Measurements from ENCODE around the gene MED13. TPM values are rescaled to one million over a fixed set of nuclear protein-coding genes. Genes with fewer than 3 reads are reported as not detected.

The MED13 gene
- total RNA-seq, 2 donors from 2014 or later, result 66.0 to 67.7 TPM

DNA sequence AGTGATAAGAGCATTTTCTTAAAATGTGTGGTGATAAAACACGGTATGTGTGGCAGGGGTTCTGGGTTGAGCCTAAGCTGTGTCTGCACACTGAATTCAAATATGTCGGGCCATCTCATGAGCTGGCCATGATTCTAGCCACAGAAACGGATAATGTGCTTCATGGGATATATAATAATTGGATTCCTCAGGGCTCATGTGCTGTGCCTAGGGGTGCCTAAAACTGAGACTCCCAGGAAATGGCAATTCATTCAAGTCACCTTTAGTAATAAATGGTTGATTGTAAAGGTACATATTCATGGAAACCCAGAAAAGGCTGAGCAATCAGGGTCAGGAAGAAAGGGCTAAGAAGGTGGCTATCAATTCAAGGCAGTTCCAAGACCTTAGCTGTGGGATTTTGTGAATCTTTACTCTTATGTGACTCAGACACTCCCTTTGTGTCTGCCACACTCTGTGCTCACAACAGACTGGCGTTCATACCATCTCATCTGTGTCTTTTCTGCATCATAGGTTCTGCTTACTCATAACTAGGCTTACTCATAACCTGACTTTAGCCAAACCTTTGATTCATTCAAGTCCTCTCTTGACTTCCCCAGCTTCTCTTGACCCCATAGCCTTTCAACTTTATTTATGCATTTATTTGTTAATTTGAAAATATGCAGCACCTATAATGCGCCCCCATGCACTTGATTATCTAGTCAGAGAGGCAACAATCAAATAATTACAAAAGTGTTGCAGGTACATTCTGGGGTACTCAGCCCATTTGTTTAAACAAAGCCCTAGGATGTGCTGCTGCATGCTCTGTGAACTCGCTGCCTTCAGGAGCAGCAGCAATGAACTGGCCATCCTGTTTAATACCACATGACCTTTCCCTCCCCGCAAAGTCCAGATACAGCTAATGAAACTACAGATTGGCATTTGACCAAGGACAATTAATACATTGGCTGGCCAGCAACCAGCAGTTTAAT is 28.4 kb upstream of the MED13 start:
- H3K27ac Mint-ChIP-seq, result no peak overlapping the region
- H3K9me3 Mint-ChIP-seq, result no peaks in the 10 kb centered on the region
- Histone ChIP-seq H3K4me1 (ENCODE audit: control insufficient read depth, insufficient read depth, low read length) (no peaks in the 10 kb centered on the region), H3K9me3 (ENCODE audit: control insufficient read depth, low read length) (no peaks in the 10 kb centered on the region), H3K4me3 (ENCODE audit: low read length) (no peak overlapping the region), H3K27ac (ENCODE audit: low read depth, low read length) (no peak overlapping the region), H3K36me3 (ENCODE audit: control insufficient read depth, insufficient read depth, low read length) (no peaks in the 10 kb centered on the region), H3K9ac (ENCODE audit: extremely low read depth, low read length, poor library complexity, severe bottlenecking) (no peak overlapping the region), H3K27me3 (ENCODE audit: control insufficient read depth, insufficient read depth, low read length, poor library complexity, severe bottlenecking) (no peaks in the 10 kb centered on the region)
- peaks cover 6% of the 10 kb centered on the region for H3K4me1 Mint-ChIP-seq
- H3K27me3 Mint-ChIP-seq (ENCODE audit: insufficient read depth), result no peaks in the 10 kb centered on the region
- H3K36me3 Mint-ChIP-seq (ENCODE audit: low read depth), result no peaks in the 10 kb centered on the region
- H3K4me3 Mint-ChIP-seq, result no peak overlapping the region
- DNase-seq, result no peak
- 79 to 94% methylated on average over 3 to 7 of the region's 7 CpGs for WGBS, 2 experiments (ENCODE audit: insufficient coverage in 1 of 2, insufficient read length in 1 of 2)
- TF ChIP-seq, protein P1, sequence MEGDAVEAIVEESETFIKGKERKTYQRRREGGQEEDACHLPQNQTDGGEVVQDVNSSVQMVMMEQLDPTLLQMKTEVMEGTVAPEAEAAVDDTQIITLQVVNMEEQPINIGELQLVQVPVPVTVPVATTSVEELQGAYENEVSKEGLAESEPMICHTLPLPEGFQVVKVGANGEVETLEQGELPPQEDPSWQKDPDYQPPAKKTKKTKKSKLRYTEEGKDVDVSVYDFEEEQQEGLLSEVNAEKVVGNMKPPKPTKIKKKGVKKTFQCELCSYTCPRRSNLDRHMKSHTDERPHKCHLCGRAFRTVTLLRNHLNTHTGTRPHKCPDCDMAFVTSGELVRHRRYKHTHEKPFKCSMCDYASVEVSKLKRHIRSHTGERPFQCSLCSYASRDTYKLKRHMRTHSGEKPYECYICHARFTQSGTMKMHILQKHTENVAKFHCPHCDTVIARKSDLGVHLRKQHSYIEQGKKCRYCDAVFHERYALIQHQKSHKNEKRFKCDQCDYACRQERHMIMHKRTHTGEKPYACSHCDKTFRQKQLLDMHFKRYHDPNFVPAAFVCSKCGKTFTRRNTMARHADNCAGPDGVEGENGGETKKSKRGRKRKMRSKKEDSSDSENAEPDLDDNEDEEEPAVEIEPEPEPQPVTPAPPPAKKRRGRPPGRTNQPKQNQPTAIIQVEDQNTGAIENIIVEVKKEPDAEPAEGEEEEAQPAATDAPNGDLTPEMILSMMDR (conservative IDR thresholded peaks at IDR 0.05), result no peak

DNA sequence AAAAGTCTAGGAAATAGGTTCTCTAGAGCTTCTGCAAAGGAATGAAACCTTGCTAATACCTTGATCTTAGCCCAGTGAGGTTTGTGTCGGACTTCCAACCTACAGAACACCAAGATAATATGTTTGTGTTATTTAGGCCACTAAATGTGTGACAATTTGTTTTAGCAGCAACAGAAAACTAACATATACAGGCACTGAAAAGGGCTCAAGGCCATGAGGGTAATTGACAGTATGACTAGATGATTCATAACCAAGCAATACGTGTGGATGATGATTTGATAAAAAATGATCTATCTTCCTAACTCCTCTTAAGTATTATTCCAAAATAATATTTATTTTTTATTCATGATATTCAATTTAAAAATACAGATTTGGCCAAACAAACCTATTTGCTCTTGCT is 27.7 kb upstream of the MED13 start:
- Mint-ChIP-seq H3K36me3 (ENCODE audit: low read depth) (no peaks in the 10 kb centered on the region), H3K9me3 (no peaks in the 10 kb centered on the region), H3K27me3 (ENCODE audit: insufficient read depth) (no peaks in the 10 kb centered on the region), H3K4me1 (peaks cover 6% of the 10 kb centered on the region), H3K27ac (no peak overlapping the region), H3K4me3 (no peak overlapping the region)
- no peak overlapping the region for H3K27ac ChIP-seq (ENCODE audit: low read depth, low read length)
- H3K4me1 ChIP-seq (ENCODE audit: control insufficient read depth, insufficient read depth, low read length), result no peaks in the 10 kb centered on the region
- no peaks in the 10 kb centered on the region for H3K9me3 ChIP-seq (ENCODE audit: control insufficient read depth, low read length)
- DNase-seq, result no peak
- no peaks in the 10 kb centered on the region for H3K27me3 ChIP-seq (ENCODE audit: control insufficient read depth, insufficient read depth, low read length, poor library complexity, severe bottlenecking)
- no peak overlapping the region for H3K4me3 ChIP-seq (ENCODE audit: low read length)
- no peak overlapping the region for H3K9ac ChIP-seq (ENCODE audit: extremely low read depth, low read length, poor library complexity, severe bottlenecking)
- 67 to 96% methylated on average over 1 to 2 of the region's 2 CpGs for WGBS, 2 experiments (ENCODE audit: insufficient coverage in 1 of 2, insufficient read length in 1 of 2)
- TF ChIP-seq, protein P1 (conservative IDR thresholded peaks at IDR 0.05), result no peak
- no peaks in the 10 kb centered on the region for H3K36me3 ChIP-seq (ENCODE audit: control insufficient read depth, insufficient read depth, low read length)

GRCh38 chr17:62091804-62092203 is 26.7 kb upstream of the MED13 start:
- TF ChIP-seq, protein P1 (conservative IDR thresholded peaks at IDR 0.05), result no peak
- DNase-seq, result no peak
- H3K36me3 ChIP-seq (ENCODE audit: control insufficient read depth, insufficient read depth, low read length), result no peaks in the 10 kb centered on the region
- Mint-ChIP-seq H3K4me1 (peaks cover 6% of the 10 kb centered on the region), H3K27me3 (ENCODE audit: insufficient read depth) (no peaks in the 10 kb centered on the region), H3K9me3 (no peaks in the 10 kb centered on the region), H3K27ac (no peak overlapping the region), H3K4me3 (no peak overlapping the region), H3K36me3 (ENCODE audit: low read depth) (no peaks in the 10 kb centered on the region)
- no peaks in the 10 kb centered on the region for H3K4me1 ChIP-seq (ENCODE audit: control insufficient read depth, insufficient read depth, low read length)
- H3K9ac ChIP-seq (ENCODE audit: extremely low read depth, low read length, poor library complexity, severe bottlenecking), result no peak overlapping the region
- no peaks in the 10 kb centered on the region for H3K27me3 ChIP-seq (ENCODE audit: control insufficient read depth, insufficient read depth, low read length, poor library complexity, severe bottlenecking)
- no peak overlapping the region for H3K4me3 ChIP-seq (ENCODE audit: low read length)
- no peaks in the 10 kb centered on the region for H3K9me3 ChIP-seq (ENCODE audit: control insufficient read depth, low read length)
- no peak overlapping the region for H3K27ac ChIP-seq (ENCODE audit: low read depth, low read length)
- 88 to 100% methylated on average over 1 of the region's 1 CpG for WGBS, 2 experiments (ENCODE audit: insufficient coverage in 1 of 2, insufficient read length in 1 of 2)

Data from endodermal cell (in vitro differentiated cells).